HTR-8/SVneo (cell line): Measurements from ENCODE around the gene SLC16A5.
"Not testable (repeated sequence)": the region's sequence is repeated elsewhere in the genome, so short reads cannot be mapped to it uniquely, and the experiment has no call there.

Experiments used
- DNase-seq: peaks from one replicate; pipeline ENCODE4 v3.0.0; 2011; ENCODE audit warnings: low spot score, mixed read lengths; ENCODE audit not compliant: insufficient read length
- FAIRE-seq: peaks from 2 replicates; lab custom pipeline; 2011; peaks lifted over from hg19 to GRCh38; lab: Jason Lieb, UNC

Gene SLC16A5

DNA sequence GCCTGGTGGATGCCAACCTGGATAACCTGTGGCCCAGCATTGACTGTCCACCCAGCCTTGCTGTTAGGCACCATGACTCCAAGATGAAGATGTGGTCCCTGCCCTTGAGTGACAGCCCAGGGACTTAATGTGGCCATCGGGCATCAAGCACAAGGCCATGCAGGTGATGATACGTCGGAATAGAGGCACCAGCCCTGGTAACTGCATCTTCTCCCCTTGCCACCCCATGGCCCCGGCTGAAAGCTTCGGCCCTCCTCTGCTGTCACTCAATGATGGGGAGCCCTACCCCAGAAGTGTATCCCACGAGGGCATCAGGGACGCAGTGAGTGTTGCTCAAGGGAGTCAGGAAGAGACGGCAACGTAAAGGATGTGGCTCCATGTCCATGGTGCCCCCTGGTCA lies 41.8 kb downstream of the SLC16A5 start:
- no peak for DNase-seq
- no peak for FAIRE-seq

- no peak for DNase-seq
- FAIRE-seq = no peak
Observed at GRCh38 chr17:75130059-75130631, 42.4 kb downstream of the SLC16A5 start.

- DNase-seq (peak; percentile 81), FAIRE-seq (no peak)
Observed at GRCh38 chr17:75130632-75131277, 43.0 kb downstream of the SLC16A5 start.

GRCh38 chr17:75131278-75132017 lies 43.7 kb downstream of the SLC16A5 start, which contains the start of gene NT5C:
TSS of gene NT5C (minus strand) at chr17:75131742. CDS start at chr17:75131707, 35 bp downstream.
- FAIRE-seq = peak; percentile 80

DNA sequence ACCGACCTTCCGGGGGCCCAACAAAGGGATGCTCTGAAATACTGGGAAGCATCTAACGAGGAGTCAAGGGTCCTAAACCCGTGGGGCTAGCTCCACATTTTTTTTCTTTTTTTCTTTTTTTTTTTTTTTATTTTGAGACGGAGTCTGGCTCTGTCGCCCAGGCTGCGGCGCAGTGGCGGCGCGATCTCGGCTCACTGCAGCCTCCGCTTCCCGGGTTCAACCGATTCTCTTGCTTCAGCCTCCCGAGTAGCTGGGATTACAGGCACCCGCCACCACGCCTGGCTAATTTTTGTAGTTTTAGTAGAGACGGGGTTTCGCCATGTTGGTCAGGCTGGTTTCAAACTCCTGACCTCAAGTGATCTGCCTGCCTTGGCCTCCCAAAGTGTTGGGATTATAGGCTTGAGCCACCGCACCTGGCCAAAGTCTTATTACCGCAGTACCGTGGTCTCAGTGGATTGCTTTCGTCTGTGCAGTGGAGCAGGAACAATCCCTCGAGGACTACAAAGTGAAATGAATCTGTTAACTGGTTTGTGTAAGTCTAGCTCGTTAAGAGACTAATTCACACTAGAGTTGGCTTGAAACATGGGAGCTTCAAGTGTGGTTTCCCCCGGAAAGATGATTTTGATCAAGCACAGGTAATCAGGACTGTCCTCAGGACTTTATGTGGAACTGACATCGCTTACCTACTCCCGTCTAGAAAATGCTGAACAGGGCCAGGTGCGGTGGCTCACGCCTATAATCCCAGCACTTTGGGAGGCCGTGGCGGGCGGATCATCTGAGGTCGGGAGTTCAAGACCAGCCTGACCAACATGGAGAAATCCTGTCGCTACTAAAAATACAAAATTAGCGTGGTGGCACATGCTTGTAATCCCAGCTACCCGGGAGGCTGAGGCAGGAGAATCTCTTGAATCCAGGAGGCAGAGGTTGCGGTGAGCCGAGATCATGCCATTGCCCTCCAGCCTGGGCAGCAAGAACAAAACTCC lies 44.6 kb downstream of the SLC16A5 start:
- not testable (repeated sequence) for FAIRE-seq, DNase-seq

More at GRCh38 chr17:75131278-75132017, 43.7 kb downstream of the SLC16A5 start, which contains the start of gene NT5C:
- DNase-seq = peak; percentile 93

DNA sequence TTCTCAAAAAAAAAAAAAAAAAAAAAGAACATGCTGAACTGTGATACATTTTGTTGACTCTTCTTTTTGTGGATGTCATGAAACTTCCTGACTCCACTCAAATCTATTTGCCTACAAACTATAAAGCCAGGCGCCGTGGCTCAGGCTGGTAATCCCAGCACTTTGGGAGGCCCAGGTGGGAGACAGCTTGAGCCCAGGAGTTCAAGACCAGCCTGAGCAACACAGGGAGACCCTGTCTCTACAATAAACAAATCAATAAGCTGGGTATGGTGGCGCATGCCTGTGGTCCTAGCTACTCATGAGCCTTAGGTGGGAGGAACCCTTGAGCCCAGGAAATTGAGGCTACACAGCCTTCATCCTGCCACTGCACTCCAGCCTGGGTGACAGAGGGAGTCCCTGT lies 45.2 kb downstream of the SLC16A5 start:
- no peak for FAIRE-seq
- DNase-seq = no peak

GRCh38 chr17:75133607-75134347 lies 46.0 kb downstream of the SLC16A5 start:
- FAIRE-seq, DNase-seq: not testable (repeated sequence)

DNA sequence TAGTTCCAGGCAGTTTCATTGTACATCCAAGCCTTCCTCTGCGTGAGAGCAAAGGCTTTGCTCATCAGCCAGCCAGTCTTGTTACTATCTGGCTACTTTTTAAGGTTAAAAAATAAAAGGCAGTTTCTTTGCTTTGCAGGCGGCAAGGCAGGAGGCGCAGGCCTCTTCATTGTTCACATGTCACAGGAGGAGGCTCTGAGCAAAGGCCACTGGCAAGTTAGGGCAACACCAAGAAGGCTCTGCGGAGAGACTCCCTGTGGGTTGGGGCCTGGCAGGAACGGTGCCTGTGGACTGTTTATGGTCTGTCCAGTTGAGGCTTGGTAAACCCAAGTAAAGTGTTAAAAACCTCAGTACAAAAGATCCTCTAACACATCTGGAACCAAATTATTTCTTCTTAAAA lies 47.7 kb downstream of the SLC16A5 start:
- FAIRE-seq = no peak

DNA sequence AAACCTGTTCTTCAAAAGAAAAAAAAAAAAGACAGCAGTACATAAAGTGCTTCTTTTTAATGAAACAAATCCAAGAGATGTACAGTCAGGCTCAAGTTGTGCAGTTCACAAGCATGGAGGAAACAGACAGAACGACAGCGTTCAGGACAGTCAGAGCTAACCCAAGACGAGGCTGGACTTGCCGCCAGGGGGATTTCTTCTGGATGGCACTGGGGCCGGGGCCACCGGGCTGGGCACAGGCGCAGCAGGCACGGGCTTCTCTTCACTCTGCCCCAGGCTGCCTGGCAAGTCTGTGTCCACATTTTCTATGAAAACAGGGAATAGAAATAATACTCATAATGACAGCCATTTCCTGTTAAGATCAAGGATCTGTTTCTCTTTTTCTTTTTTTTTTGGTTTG lies 48.2 kb downstream of the SLC16A5 start:
- DNase-seq (no peak), FAIRE-seq (no peak)

More for the DNA sequence above, 47.7 kb downstream of the SLC16A5 start:
- DNase-seq = no peak

- DNase-seq, FAIRE-seq: not testable (repeated sequence)
Observed at GRCh38 chr17:75137762-75138161, 50.0 kb downstream of the SLC16A5 start.

DNA sequence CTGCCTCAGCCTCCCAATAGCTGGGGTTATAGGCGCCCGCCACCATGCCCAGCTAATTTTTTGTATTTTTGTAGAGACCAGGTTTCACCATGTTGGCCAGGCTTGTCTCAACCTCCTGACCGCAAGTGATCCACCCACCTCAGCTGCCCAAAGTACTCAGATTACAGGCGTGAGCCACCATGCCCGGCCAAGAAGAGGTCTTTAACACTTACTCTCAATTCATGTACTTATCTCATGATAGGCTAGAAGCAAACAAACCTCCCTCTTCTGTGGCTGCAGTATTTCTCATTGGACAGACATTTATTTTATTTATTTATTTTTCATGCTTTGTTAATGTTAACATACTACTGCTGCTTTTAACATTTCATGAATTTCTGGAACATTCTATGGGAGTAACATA lies 50.8 kb downstream of the SLC16A5 start:
- no peak for DNase-seq
- no peak for FAIRE-seq

GRCh38 chr17:75142236-75142971 lies 54.6 kb downstream of the SLC16A5 start:
- FAIRE-seq = no peak
- no peak for DNase-seq

DNA sequence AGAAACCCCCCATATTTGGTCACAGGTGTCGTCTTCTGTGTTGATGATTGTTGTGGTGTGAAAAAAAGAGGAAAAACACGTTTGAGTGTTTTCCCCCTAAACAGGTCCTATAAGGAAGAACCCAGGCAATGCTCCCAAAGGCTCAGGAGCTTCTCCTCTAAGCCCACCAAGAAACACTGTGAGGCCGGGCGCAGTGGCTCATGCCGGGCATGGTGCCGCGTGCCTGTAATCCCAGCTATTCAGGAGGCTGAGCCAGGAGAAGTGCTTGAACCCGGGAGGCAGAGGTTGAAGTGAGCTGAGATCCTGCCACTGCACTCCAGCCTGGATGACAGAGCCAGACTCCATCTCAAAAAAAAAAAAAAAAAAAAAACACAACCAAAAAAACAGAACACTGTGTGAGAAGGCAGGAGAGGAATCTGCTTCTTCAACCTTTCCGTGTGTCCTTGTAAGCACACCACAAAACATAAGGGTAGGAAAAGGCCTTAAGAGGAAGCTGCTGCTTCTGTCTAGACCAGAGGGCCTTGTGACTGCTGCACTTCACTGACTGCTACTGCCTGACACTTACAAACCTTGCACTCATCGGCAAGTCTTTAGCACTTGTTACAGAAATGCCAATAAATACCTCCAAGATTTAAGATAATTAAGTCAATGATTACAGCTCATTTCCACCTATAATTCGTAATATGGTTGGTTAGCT lies 57.2 kb downstream of the SLC16A5 start:
- FAIRE-seq (no peak), DNase-seq (no peak)

GRCh38 chr17:75146592-75146991 lies 58.8 kb downstream of the SLC16A5 start:
- DNase-seq (no peak), FAIRE-seq (no peak)

GRCh38 chr17:75147878-75148546 lies 60.3 kb downstream of the SLC16A5 start:
- no peak for FAIRE-seq

GRCh38 chr17:75151930-75152329 lies 64.2 kb downstream of the SLC16A5 start:
- no peak for FAIRE-seq
- no peak for DNase-seq

More at GRCh38 chr17:75147878-75148546, 60.3 kb downstream of the SLC16A5 start:
- no peak for DNase-seq

- FAIRE-seq (no peak), DNase-seq (no peak)
Observed at GRCh38 chr17:75152523-75152921, 64.8 kb downstream of the SLC16A5 start.
